GM12878 (cell line): ENCODE data around the gene PTGES2. TPM values are rescaled to one million over a fixed set of nuclear protein-coding genes. Genes with fewer than 3 reads are reported as not detected.

ENCODE experiments used
- ATAC-seq: fragments of 200-7000 bp; cut with Tn5 transposase; 3 replicates; pipeline ENCODE4 v1.9.1; 2020; ENCODE audit warnings: mild to moderate bottlenecking, moderate library complexity
- BruUV-seq: library from RNA; stranded (reverse); fragments of 400-500 nt; replicated peaks from 2 replicates; lab custom pipeline; 2021; lab: Mats Ljungman, UMichigan
- CTCF ChIA-PET: fragments of 300-600 bp; sonication (Branson Sonifier 250); formaldehyde crosslinking; extraction: SDS; loops from one replicate; lab custom pipeline; 2021; ENCODE audit warnings: inconsistent platforms; lab: Yijun Ruan, JAX
- POLR2A ChIA-PET: fragments of 350-600 bp; formaldehyde crosslinking; extraction: SDS; loops from one replicate; lab custom pipeline; 2021; ENCODE audit warnings: inconsistent platforms; lab: Charles Lee
- RAD21 ChIA-PET: fragments of 300-600 bp; sonication (Branson Sonifier 250); formaldehyde crosslinking; loops from one replicate; lab custom pipeline; 2023; ENCODE audit warnings: antibody characterized with exemption; ENCODE audit not compliant: unreplicated experiment; lab: Charles Lee
- SMC1A ChIA-PET: fragments of 300-600 bp; sonication (Branson Sonifier 250); formaldehyde crosslinking; loops from one replicate; lab custom pipeline; 2023; ENCODE audit not compliant: unreplicated experiment, uncharacterized antibody; lab: Charles Lee
- DNase-seq: peaks from one replicate; pipeline ENCODE4 v3.0.0-alpha.2; 2011; ENCODE audit warnings: low read depth, low spot score
- FAIRE-seq: peaks from 3 replicates; lab custom pipeline; 2011; peaks lifted over from hg19 to GRCh38; lab: Jason Lieb, UNC
- H2AFZ ChIP-seq: 2 replicates; pipeline ENCODE4 v1.6.0; 2011; ENCODE audit warnings: low read depth, low read length, control low read depth; ENCODE audit not compliant: control insufficient read depth
- H3K27ac ChIP-seq: 2 replicates; pipeline ENCODE4 v1.5.1; 2011; ENCODE audit warnings: control low read depth; ENCODE audit not compliant: control insufficient read depth, insufficient read depth
- H3K27me3 ChIP-seq, 2 experiments: replicated peaks in 1 of 2; 2 replicates each; pipeline versions ENCODE4 v1.6.0 to v1.6.1; 2011; ENCODE audit warnings: low read length in 1 of 2; ENCODE audit not compliant: control insufficient read depth in 2 of 2, insufficient read depth in 2 of 2
- H3K36me3 ChIP-seq, 2 experiments: 2 replicates each; pipeline ENCODE4 v1.5.1; 2011; ENCODE audit warnings: low read length in 1 of 2; ENCODE audit not compliant: control insufficient read depth in 2 of 2, insufficient read depth in 2 of 2
- H3K4me1 ChIP-seq: 2 replicates; pipeline ENCODE4 v1.6.1; 2011; ENCODE audit warnings: mild to moderate bottlenecking, low read length, moderate library complexity, mixed read lengths; ENCODE audit not compliant: control insufficient read depth, insufficient read depth
- H3K4me2 ChIP-seq: 2 replicates; pipeline ENCODE4 v1.6.0; 2011; ENCODE audit warnings: control low read depth; ENCODE audit not compliant: control insufficient read depth, insufficient read depth
- H3K4me3 ChIP-seq: fragments of 200-600 bp; sonication (generic); 2 replicates; pipeline ENCODE4 v1.5.1; 2016
- H3K79me2 ChIP-seq: 2 replicates; pipeline ENCODE4 v1.6.0; 2011; ENCODE audit warnings: low read length; ENCODE audit not compliant: control insufficient read depth, insufficient read depth
- H3K9ac ChIP-seq: 2 replicates; pipeline ENCODE4 v1.8.0; 2011; ENCODE audit warnings: low read length, control low read depth, mixed read lengths; ENCODE audit not compliant: control insufficient read depth, insufficient read depth
- H3K9me3 ChIP-seq: replicated peaks from 3 replicates; pipeline ENCODE4 v1.5.1; 2011; ENCODE audit warnings: mild to moderate bottlenecking, low read length; ENCODE audit not compliant: control insufficient read depth, insufficient read depth
- H4K20me1 ChIP-seq: 2 replicates; pipeline ENCODE4 v1.6.0; 2011; ENCODE audit not compliant: control insufficient read depth, insufficient read depth
- ASH2L ChIP-seq: fragments of 300-600, 200-600 bp; sonication (generic); IDR thresholded peaks from 2 replicates; pipeline ENCODE4 v1.6.1; 2017; ENCODE audit warnings: low read depth, mild to moderate bottlenecking, borderline replicate concordance
- ATF3 ChIP-seq: IDR thresholded peaks from 2 replicates; pipeline ENCODE4 v1.6.1; 2011; ENCODE audit warnings: low read depth, mild to moderate bottlenecking, low read length, moderate library complexity, borderline replicate concordance; ENCODE audit errors: extremely low read depth
- CBFB ChIP-seq: IDR thresholded peaks from 2 replicates; pipeline ENCODE4 v1.6.1; 2016; ENCODE audit warnings: antibody characterized with exemption, low read depth
- FOS ChIP-seq: IDR thresholded peaks from 3 replicates; pipeline ENCODE4 v1.6.1; 2011; ENCODE audit warnings: borderline replicate concordance; ENCODE audit not compliant: insufficient read length; ENCODE audit errors: extremely low read depth
- PAX8 ChIP-seq: fragments of 450-650 bp; IDR thresholded peaks from 2 replicates; pipeline ENCODE4 v1.6.1; 2017; ENCODE audit warnings: mild to moderate bottlenecking, moderate library complexity
- POLR2A ChIP-seq: IDR thresholded peaks from 2 replicates; pipeline ENCODE4 v1.6.1; 2011; ENCODE audit warnings: low read depth, mild to moderate bottlenecking, low read length
- POLR2AphosphoS5 ChIP-seq: IDR thresholded peaks from 2 replicates; pipeline ENCODE4 v1.6.1; 2011; ENCODE audit warnings: mild to moderate bottlenecking, low read length, inconsistent platforms
- REST ChIP-seq: IDR thresholded peaks from 2 replicates; pipeline ENCODE4 v1.6.1; 2012; ENCODE audit warnings: mild to moderate bottlenecking, low read depth, low read length
- WGBS: methylation state at CpG from one replicate; pipeline ENCODE4 v1.1.6; 2016; ENCODE audit warnings: low lambda C conversion rate; ENCODE audit not compliant: insufficient replicate concordance, insufficient coverage; ENCODE audit errors: missing lambda C conversion rate; 5-methylcytosine and 5-hydroxymethylcytosine counted together
- in situ Hi-C: fragments of 300-500 bp; cut with MboI; formaldehyde crosslinking; loops from 9 replicates; pipeline ENCODE4 v1.14.3; 2018; ENCODE audit warnings: mixed read lengths
- intact Hi-C: fragments of 100-400 bp; cut with micrococcal nuclease; formaldehyde crosslinking; loops from one replicate; pipeline ENCODE4 v1.14.2; 2022; ENCODE audit not compliant: unreplicated experiment
- polyA plus RNA-seq, 11 experiments: library from polyadenylated mRNA; depleted of rRNA in 4 of 11; unstranded in 6 of 11; stranded (reverse) in 5 of 11; fragments of >200 nt; fragmentation: Nextera tagmentation in 4 of 11; fragmentation: Illumina TruSeq in 1 of 11; extraction: Ambion mirVana in 4 of 11; extraction: Trizol in 1 of 11; gene quantifications; 1 replicate in 1 of 11; 2 replicates in 10 of 11; pipeline versions ENCODE4 v1.2.1 to v1.2.3, GENCODE V29; 2011 to 2016; ENCODE audit warnings: inconsistent platforms in 2 of 11, missing spikeins in 2 of 11, low read depth in 1 of 11
- total RNA-seq, 4 experiments: library from RNA; depleted of rRNA in 3 of 4; stranded (reverse); fragments of >200 nt in 3 of 4; fragmentation: Illumina TruSeq in 1 of 4; extraction: Trizol in 1 of 4; gene quantifications; 2 replicates each; pipeline versions ENCODE4 v1.2.1 to v1.2.3, GENCODE V29; 2013 to 2021

PTGES2 gene
- total and polyA plus RNA-seq, 10 of the 15 experiments (the other 5 are each of a cell fraction or from before 2014, with no cell fraction given): 2.1 to 141 (median 99.1) TPM

GRCh38 chr9:128120061-128120740, 7.3 kb downstream of the PTGES2 start:
- POLR2A ChIA-PET: interaction anchor here (1.1 to 1.2 kb wide), 2 partner anchors 8 to 53 kb away, joined by 3 to 4 read pairs; partner anchors contain the start of genes NAIF1 and SLC25A25
- no peak overlapping the region for H3K9ac ChIP-seq
- in situ Hi-C loops (no loop called here), intact Hi-C loops (no loop called here)
- H3K9me3 ChIP-seq: no peaks in the 10 kb centered on the region
- TF ChIP-seq ASH2L (no peak), ATF3 (no peak), POLR2A (peak; percentile 53), REST (no peak), CBFB (no peak), POLR2AphosphoS5 (peak; percentile 19; the same call in 1 of the 2 replicates), PAX8 (no peak), FOS (no peak)
- DNase-seq: no peak
- RAD21 ChIA-PET: no interaction called here
- no TSS peak for BruUV-seq
- H3K79me2 ChIP-seq: peaks cover 8% of the 10 kb centered on the region
- SMC1A ChIA-PET: no interaction called here
- H2AFZ ChIP-seq: no peak overlapping the region
- no peak overlapping the region for H3K4me3 ChIP-seq
- no peak for ATAC-seq
- peaks cover 16% of the 10 kb centered on the region for H3K4me1 ChIP-seq
- H3K27me3 ChIP-seq: no peaks in the 10 kb centered on the region
- H3K27ac ChIP-seq: no peak overlapping the region
- peaks cover 8 to 22% of the 10 kb centered on the region in 2 experiments; a peak in 3 of 4 replicates for H3K36me3 ChIP-seq
- no peak for FAIRE-seq
- no peak overlapping the region for H3K4me2 ChIP-seq
- CTCF ChIA-PET: interaction anchor here (0.7 to 1.1 kb wide), 3 partner anchors 23 to 128 kb away, joined by 3 read pairs; no protein-coding TSS in a partner anchor
- no peaks in the 10 kb centered on the region for H4K20me1 ChIP-seq
- WGBS: 84% methylated on average over 20 of the region's 20 CpGs
